Measurements from ENCODE around the gene PPP1R17. TPM values are rescaled to one million over a fixed set of nuclear protein-coding genes. Genes with fewer than 3 reads are reported as not detected.

The PPP1R17 gene
- total and polyA plus RNA-seq, 8 donors = not detected

GRCh38 chr7:31729195-31729804 is 42.3 kb downstream of the PPP1R17 start:
- intact Hi-C loops (cut with DNase I; ENCODE audit: low total_unique reads) = no loop called here
- no peak overlapping the region for H3K27ac ChIP-seq
- DNase-seq = no peak
- 52 to 61% (median 56%) methylated on average over 3 of the region's 3 CpGs for WGBS, 5 donors
- no peaks in the 10 kb centered on the region for H3K9me3 ChIP-seq
- H3K36me3 ChIP-seq = no peaks in the 10 kb centered on the region
- no peaks in the 10 kb centered on the region for H3K27me3 ChIP-seq
- H3K4me3 ChIP-seq = no peak overlapping the region
- TF ChIP-seq POLR2AphosphoS5 (IDR thresholded peaks at IDR 0.05) (no peak), CTCF (IDR thresholded peaks at IDR 0.05) (no peak), POLR2A (IDR thresholded peaks at IDR 0.05) (no peak), EP300 (IDR thresholded peaks at IDR 0.05) (no peak)
- H3K4me1 ChIP-seq = no peaks in the 10 kb centered on the region

- intact Hi-C loops (cut with DNase I; ENCODE audit: low total_unique reads) = loop anchor here (10.0 kb wide), 2 partner anchors 280 to 600 kb away; no protein-coding TSS in a partner anchor
- no peak for DNase-seq
- H3K4me1 ChIP-seq = no peaks in the 10 kb centered on the region
- WGBS, 5 donors = 61 to 73% (median 67%) methylated on average over 5 of the region's 5 CpGs
- H3K27ac ChIP-seq = no peak overlapping the region
- H3K27me3 ChIP-seq = peaks cover 0 to 8% (median 0%) of the 10 kb centered on the region in 3 donors
- H3K4me3 ChIP-seq = no peak overlapping the region
- no peaks in the 10 kb centered on the region for H3K9me3 ChIP-seq
- TF ChIP-seq EP300 (IDR thresholded peaks at IDR 0.05) = no peak
- no peak for TF ChIP-seq POLR2AphosphoS5 (IDR thresholded peaks at IDR 0.05)
- no peak for TF ChIP-seq POLR2A (IDR thresholded peaks at IDR 0.05)
- TF ChIP-seq CTCF (IDR thresholded peaks at IDR 0.05) = no peak
- no peaks in the 10 kb centered on the region for H3K36me3 ChIP-seq
Observed at GRCh38 chr7:31734456-31734855, 47.4 kb downstream of the PPP1R17 start.

- no peak overlapping the region for H3K27ac ChIP-seq
- peak; percentile 71 to 87 for DNase-seq
- intact Hi-C loops (cut with DNase I; ENCODE audit: low total_unique reads) = loop anchor here (10.0 kb wide), 2 partner anchors 281 to 601 kb away; no protein-coding TSS in a partner anchor
Observed at GRCh38 chr7:31735991-31736982, 49.3 kb downstream of the PPP1R17 start.

More at GRCh38 chr7:31735991-31736982, 49.3 kb downstream of the PPP1R17 start:
- H3K9me3 ChIP-seq = no peaks in the 10 kb centered on the region
- H3K36me3 ChIP-seq = no peaks in the 10 kb centered on the region
- no peaks in the 10 kb centered on the region for H3K4me1 ChIP-seq
- no peak for TF ChIP-seq EP300 (IDR thresholded peaks at IDR 0.05)
- TF ChIP-seq CTCF (IDR thresholded peaks at IDR 0.05) = peak in 6 of 7 experiments; percentile 48 to 94 (median 82)
- TF ChIP-seq POLR2AphosphoS5 (IDR thresholded peaks at IDR 0.05) = no peak
- H3K27me3 ChIP-seq = peaks cover 0 to 8% (median 0%) of the 10 kb centered on the region in 3 donors
- WGBS, 5 donors = 49 to 53% (median 51%) methylated on average over 11 of the region's 11 CpGs
- no peak overlapping the region for H3K4me3 ChIP-seq

Measured in stomach (tissue), 9 donors.